Measurements from ENCODE around the gene CPSF4. TPM values are rescaled to one million over a fixed set of nuclear protein-coding genes. Genes with fewer than 3 reads are reported as not detected.

CPSF4 gene
- polyA plus RNA-seq, 1 donor from 2014 or later = 209 TPM

- no peaks in the 10 kb centered on the region for H3K27me3 ChIP-seq (ENCODE audit: insufficient read depth, low read depth, low read length)
- peaks cover 56% of the 10 kb centered on the region for H3K79me2 ChIP-seq (replicated peaks; ENCODE audit: insufficient read depth, low read length)
- H3K9me2 ChIP-seq (ENCODE audit: insufficient read depth, low read length) = no peaks in the 10 kb centered on the region
- peak overlapping the region; percentile 94 for H3K9ac ChIP-seq (ENCODE audit: low read length)
- TF ChIP-seq RAD21 (conservative IDR thresholded peaks at IDR 0.05) = no peak
- TF ChIP-seq EZH2 (IDR thresholded peaks at IDR 0.05; ENCODE audit: borderline replicate concordance, insufficient read depth, low read length, poor library complexity, severe bottlenecking) = no peak
- no peak for TF ChIP-seq MXI1 (conservative IDR thresholded peaks at IDR 0.05; ENCODE audit: poor library complexity, severe bottlenecking)
- TF ChIP-seq CTCF (IDR thresholded peaks at IDR 0.05; ENCODE audit: poor library complexity, severe bottlenecking) = no peak
- TF ChIP-seq SMC3 (conservative IDR thresholded peaks at IDR 0.05; ENCODE audit: poor library complexity) = no peak
- no peak for TF ChIP-seq POLR2AphosphoS5 (IDR thresholded peaks at IDR 0.05)
- no peak for TF ChIP-seq EP300 (conservative IDR thresholded peaks at IDR 0.05; ENCODE audit: poor library complexity, severe bottlenecking)
- no peak for TF ChIP-seq REST (IDR thresholded peaks at IDR 0.05; ENCODE audit: borderline replicate concordance)
- TF ChIP-seq TAF1 (IDR thresholded peaks at IDR 0.05; ENCODE audit: low read depth) = no peak
- H3K4me2 ChIP-seq (ENCODE audit: low read length) = peak overlapping the region; percentile 88
- H3K9me3 ChIP-seq (ENCODE audit: low read length) = no peaks in the 10 kb centered on the region
- peaks cover 3% of the 10 kb centered on the region for H3F3A ChIP-seq (ENCODE audit: insufficient read depth, low read length, poor library complexity, severe bottlenecking)
- H4K20me1 ChIP-seq (ENCODE audit: insufficient read depth) = no peaks in the 10 kb centered on the region
- H3K36me3 ChIP-seq (ENCODE audit: insufficient read depth, low read length) = no peaks in the 10 kb centered on the region
- no peak overlapping the region for H2AFZ ChIP-seq (ENCODE audit: low read depth, low read length)
- H3K4me3 ChIP-seq (ENCODE audit: low read length) = peak overlapping the region; percentile 93
- H3K27ac ChIP-seq (ENCODE audit: low read length) = peak overlapping the region; percentile 97
These were observed 28.9 kb upstream of the CPSF4 start for GRCh38 chr7:99409806-99410205.

- Histone ChIP-seq H4K20me1 (ENCODE audit: insufficient read depth) (no peaks in the 10 kb centered on the region), H3K4me2 (ENCODE audit: low read length) (no peak overlapping the region), H3K27me3 (ENCODE audit: insufficient read depth, low read depth, low read length) (no peaks in the 10 kb centered on the region), H2AFZ (ENCODE audit: low read depth, low read length) (no peak overlapping the region), H3K27ac (ENCODE audit: low read length) (no peak overlapping the region), H3K4me3 (ENCODE audit: low read length) (peak overlapping the region; percentile 93), H3K36me3 (ENCODE audit: insufficient read depth, low read length) (no peaks in the 10 kb centered on the region), H3K9me2 (ENCODE audit: insufficient read depth, low read length) (no peaks in the 10 kb centered on the region), H3K9ac (ENCODE audit: low read length) (no peak overlapping the region), H3F3A (ENCODE audit: insufficient read depth, low read length, poor library complexity, severe bottlenecking) (peaks cover 3% of the 10 kb centered on the region), H3K79me2 (replicated peaks; ENCODE audit: insufficient read depth, low read length) (peaks cover 54% of the 10 kb centered on the region), H3K9me3 (ENCODE audit: low read length) (no peaks in the 10 kb centered on the region)
- TF ChIP-seq MXI1 (conservative IDR thresholded peaks at IDR 0.05; ENCODE audit: poor library complexity, severe bottlenecking) (no peak), CTCF (IDR thresholded peaks at IDR 0.05; ENCODE audit: poor library complexity, severe bottlenecking) (no peak), REST (IDR thresholded peaks at IDR 0.05; ENCODE audit: borderline replicate concordance) (no peak), EZH2 (IDR thresholded peaks at IDR 0.05; ENCODE audit: borderline replicate concordance, insufficient read depth, low read length, poor library complexity, severe bottlenecking) (no peak), RAD21 (conservative IDR thresholded peaks at IDR 0.05) (no peak), POLR2AphosphoS5 (IDR thresholded peaks at IDR 0.05) (no peak), EP300 (conservative IDR thresholded peaks at IDR 0.05; ENCODE audit: poor library complexity, severe bottlenecking) (no peak), TAF1 (IDR thresholded peaks at IDR 0.05; ENCODE audit: low read depth) (no peak), SMC3 (conservative IDR thresholded peaks at IDR 0.05; ENCODE audit: poor library complexity) (no peak)
These were observed 28.1 kb upstream of the CPSF4 start for GRCh38 chr7:99410635-99411034.

All from neural cell (in vitro differentiated cells).